Activated CD8-positive, alpha-beta memory T cell treated with anti-CD3 and anti-CD28 coated beads for 36 hours (primary cell): ENCODE data around the gene HDAC11. TPM values are rescaled to one million over a fixed set of nuclear protein-coding genes. Genes with fewer than 3 reads are reported as not detected.

Experiments used
- CTCF ChIA-PET: fragments of 350-600 bp; sonication (Branson Sonifier 250); formaldehyde crosslinking; loops from one replicate; lab custom pipeline; 2021; ENCODE audit warnings: antibody characterized with exemption; lab: Charles Lee
- POLR2A ChIA-PET: fragments of 350-600 bp; sonication (Branson Sonifier 250); formaldehyde crosslinking; loops from one replicate; lab custom pipeline; 2021; ENCODE audit warnings: antibody characterized with exemption; lab: Charles Lee
- total RNA-seq, 2 experiments: library from RNA; stranded (reverse); gene quantifications; one replicate each; pipeline ENCODE4 v1.2.3, GENCODE V29; 2021

Gene HDAC11
- total RNA-seq, 2 experiments from 2014 or later: 2.2 to 3.2 TPM

DNA sequence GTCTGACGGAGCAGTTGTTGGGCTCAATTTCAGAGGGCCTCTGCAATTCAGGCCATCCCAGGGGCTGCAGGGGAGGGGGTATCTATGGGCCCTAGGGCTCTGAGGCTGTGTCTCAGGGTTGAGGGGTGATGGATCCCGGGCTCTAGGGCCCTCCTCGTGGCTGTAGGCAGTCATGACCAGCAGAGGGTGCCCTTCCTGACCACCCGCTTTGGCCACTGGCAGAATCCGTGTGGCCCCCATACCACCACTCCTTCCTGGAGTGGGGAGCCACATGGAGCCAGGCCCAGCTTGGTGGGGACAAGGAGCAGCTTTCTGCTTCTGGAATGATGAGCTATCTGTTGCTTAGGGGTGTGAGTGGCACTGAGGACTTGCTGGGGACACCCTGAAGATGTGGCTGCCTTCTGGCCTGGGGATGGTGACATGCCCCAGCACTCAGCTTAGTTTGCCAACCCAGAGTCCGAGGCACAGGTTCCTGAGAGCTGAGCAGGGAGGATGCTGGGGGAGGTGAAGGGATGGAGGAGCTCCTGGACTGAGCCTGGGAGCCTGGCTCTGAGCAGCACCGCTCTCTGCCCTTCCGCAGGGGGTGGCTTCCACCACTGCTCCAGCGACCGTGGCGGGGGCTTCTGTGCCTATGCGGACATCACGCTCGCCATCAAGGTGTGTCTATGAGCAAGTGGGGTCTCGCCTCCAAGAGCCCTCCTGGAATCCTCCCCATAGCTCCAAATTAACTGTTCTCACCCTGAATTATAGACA, 20.2 kb downstream of the HDAC11 start:
- ChIA-PET CTCF (interaction anchor here (1.0 to 1.4 kb wide), 4 partner anchors 146 to 157 kb away, joined by 3 to 11 read pairs (median 6); no protein-coding TSS in a partner anchor), POLR2A (no interaction called here)

GRCh38 chr3:13501056-13501455, 20.9 kb downstream of the HDAC11 start:
- ChIA-PET CTCF (interaction anchor here (1.0 to 1.4 kb wide), 4 partner anchors 145 to 156 kb away, joined by 3 to 11 read pairs (median 6); no protein-coding TSS in a partner anchor), POLR2A (no interaction called here)

DNA sequence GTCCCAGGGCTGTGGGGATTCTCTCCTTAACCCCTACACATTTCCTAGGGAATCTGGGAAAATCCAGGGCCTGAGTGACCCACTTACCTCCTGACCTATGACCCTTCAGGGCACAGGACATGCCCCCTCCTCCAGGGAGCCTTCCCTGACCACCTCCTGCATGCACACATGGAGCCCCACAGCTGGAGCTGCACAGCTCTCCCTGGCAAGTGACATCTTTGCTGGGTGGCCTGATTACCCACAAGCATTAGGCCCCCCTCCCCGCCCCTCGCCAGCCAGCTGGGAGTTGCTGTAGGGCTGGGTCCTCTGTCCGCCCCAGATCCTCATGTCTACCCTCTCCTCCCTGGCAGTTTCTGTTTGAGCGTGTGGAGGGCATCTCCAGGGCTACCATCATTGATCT, 21.4 kb downstream of the HDAC11 start:
- POLR2A ChIA-PET: no interaction called here
- CTCF ChIA-PET: interaction anchor here (1.3 kb wide), 1 partner anchor 145 kb away, joined by 4 read pairs; no protein-coding TSS in a partner anchor

DNA sequence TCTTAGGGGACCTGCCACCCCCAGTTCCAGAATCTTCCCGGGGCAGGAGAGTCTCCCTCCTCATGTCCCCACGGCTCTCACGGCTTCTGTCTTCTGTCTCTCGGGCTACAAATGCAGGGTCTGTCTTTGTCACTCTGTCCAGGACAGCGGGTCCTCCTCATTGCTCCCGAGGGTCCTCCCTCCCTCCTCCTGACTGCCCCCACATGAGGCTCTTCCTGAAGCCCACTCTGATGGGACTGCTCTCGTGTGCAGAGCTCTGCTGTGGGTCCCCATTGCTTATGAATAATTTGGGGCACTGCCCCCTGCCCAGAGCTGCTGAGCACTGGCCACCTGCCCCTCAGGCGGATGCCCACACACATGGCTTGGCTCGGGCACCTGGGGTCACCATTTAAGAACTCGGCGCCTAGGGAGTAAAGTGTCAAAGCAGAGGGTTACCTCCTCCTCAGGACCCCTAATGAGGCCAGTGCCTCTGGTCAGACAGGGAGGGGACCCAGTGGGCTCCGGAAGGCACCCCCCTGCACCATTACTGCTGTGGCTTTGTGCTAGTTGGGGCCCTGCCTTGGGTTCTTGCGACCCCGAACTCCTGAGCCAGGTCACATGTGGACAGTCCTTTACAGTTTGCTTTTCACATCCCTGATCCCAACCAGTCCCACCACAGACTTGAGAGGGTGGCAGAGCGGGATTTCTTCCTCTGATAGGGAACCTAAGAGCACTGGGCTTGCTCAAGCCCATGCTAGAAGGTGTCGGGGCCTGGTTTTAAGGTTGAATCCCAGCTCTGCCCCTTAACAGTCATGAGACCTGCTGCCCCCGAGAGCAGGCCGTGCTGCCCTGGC, 22.1 kb downstream of the HDAC11 start:
- CTCF ChIA-PET: no interaction called here
- POLR2A ChIA-PET: no interaction called here

GRCh38 chr3:13502791-13503060, 22.6 kb downstream of the HDAC11 start:
- ChIA-PET POLR2A (no interaction called here), CTCF (no interaction called here)

DNA sequence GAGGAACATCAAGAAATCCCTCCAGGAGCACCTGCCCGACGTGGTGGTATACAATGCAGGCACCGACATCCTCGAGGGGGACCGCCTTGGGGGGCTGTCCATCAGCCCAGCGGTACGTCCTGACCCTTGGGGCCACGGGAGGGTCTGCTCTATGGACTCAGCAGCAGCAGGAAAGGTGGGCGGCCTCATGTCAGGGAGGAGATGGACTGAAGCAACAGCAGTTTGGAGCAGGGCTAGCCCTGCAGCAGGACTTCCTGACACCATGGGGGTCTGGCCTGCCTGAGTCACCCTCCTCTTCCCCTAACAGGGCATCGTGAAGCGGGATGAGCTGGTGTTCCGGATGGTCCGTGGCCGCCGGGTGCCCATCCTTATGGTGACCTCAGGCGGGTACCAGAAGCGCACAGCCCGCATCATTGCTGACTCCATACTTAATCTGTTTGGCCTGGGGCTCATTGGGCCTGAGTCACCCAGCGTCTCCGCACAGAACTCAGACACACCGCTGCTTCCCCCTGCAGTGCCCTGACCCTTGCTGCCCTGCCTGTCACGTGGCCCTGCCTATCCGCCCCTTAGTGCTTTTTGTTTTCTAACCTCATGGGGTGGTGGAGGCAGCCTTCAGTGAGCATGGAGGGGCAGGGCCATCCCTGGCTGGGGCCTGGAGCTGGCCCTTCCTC, 24.2 kb downstream of the HDAC11 start:
- POLR2A ChIA-PET: no interaction called here
- CTCF ChIA-PET: interaction anchor here (1.1 kb wide), 1 partner anchor 149 kb away, joined by 3 read pairs; no protein-coding TSS in a partner anchor

DNA sequence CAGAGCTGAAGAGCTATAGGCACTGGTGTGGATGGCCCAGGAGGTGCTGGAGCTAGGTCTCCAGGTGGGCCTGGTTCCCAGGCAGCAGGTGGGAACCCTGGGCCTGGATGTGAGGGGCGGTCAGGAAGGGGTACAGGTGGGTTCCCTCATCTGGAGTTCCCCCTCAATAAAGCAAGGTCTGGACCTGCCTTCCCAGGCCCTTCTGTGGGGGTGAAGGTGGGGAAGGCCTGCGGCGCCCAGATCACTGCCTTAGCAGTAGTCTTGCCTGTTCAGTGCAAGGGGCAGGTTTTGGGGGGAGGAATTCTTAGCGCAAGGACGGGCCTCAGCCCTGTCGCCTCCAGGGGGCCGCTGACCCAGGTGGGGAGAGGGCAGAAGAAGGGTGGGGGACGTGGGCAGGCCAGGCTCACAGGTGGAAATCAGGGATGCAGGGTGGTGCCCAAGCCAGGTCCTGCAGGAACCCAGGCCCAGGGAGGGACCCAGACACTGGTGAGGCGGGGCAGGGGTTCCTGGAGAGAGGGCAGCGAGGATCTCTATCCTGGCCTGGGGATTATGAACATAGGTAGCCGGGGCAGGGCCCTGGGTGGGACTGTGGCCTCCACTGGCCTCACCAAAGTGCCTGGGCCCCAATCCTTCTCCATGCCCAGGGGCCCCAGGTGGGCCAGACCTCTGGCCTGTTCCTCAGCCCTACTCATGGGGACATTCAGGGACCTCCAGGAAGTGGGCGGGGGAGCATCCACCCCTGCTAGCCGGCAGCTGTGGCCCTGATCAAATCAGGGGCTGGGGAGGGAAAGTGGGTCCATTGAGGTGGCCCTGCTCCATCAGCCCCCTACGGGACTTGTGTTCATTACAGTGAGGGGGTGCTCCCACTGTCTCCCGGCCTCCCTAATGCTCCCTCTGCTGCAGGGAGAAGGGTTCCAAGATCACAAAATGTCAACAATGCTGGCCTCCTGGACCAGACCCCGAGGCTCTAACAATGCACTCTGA, 25.3 kb downstream of the HDAC11 start:
- POLR2A ChIA-PET: no interaction called here
- CTCF ChIA-PET: interaction anchor here (1.1 kb wide), 1 partner anchor 9 kb away, joined by 4 read pairs; no protein-coding TSS in a partner anchor

DNA sequence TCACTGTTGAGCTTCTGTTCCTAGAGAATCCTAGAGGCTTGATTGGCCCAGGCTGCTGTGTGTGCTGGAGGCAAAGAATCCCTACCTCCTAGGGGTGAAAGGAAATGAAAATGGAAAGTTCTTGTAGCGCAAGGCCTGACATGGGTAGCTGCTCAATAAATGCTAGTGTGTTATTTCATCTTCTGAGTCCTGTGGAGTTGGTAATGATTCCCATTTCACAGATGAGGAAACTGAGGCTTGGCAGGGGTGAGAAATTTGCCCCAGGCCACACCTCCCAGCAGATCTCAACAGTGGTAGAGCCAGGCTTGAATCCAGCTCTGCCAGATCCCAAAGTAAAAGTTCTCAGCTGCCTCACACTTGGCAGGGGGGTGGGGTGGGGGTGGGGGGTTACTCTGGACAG, 26.1 kb downstream of the HDAC11 start:
- POLR2A ChIA-PET: no interaction called here
- CTCF ChIA-PET: interaction anchor here (1.1 kb wide), 1 partner anchor 10 kb away, joined by 4 read pairs; no protein-coding TSS in a partner anchor

- CTCF ChIA-PET: interaction anchor here (1.1 kb wide), 1 partner anchor 11 kb away, joined by 4 read pairs; no protein-coding TSS in a partner anchor
- POLR2A ChIA-PET: no interaction called here
Measured at GRCh38 chr3:13506680-13507079, 26.6 kb downstream of the HDAC11 start.

GRCh38 chr3:13507247-13507569, 27.1 kb downstream of the HDAC11 start:
- CTCF ChIA-PET: no interaction called here

GRCh38 chr3:13507570-13508339, 27.6 kb downstream of the HDAC11 start:
- ChIA-PET POLR2A (no interaction called here), CTCF (no interaction called here)

More at GRCh38 chr3:13507247-13507569, 27.1 kb downstream of the HDAC11 start:
- POLR2A ChIA-PET: no interaction called here

DNA sequence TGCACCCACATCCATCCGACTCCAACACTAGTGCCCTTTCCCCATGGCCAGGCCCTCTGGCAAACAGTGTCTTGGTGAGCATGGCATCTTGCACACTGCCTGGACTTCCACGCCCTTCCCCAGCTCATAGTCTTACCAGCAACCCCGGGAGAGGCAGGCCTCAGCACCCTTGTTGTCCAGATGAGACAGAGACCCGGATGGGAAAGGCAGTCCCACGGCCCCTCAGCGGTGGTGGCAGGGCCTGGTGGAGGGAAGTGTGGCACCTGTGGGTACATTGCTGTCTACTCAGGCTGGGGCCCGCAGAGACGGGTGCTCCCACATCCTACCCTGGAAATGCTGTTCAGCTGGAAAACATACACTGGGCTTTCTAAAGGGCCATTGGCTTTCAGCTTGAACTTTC, 28.4 kb downstream of the HDAC11 start:
- ChIA-PET CTCF (no interaction called here), POLR2A (no interaction called here)

- ChIA-PET POLR2A (no interaction called here), CTCF (no interaction called here)
Measured at GRCh38 chr3:13509059-13509815, 29.1 kb downstream of the HDAC11 start.

- POLR2A ChIA-PET: no interaction called here
- CTCF ChIA-PET: no interaction called here
Measured at GRCh38 chr3:13509816-13510192, 29.7 kb downstream of the HDAC11 start.

- CTCF ChIA-PET: no interaction called here
- POLR2A ChIA-PET: no interaction called here
Measured at GRCh38 chr3:13512451-13512850, 32.3 kb downstream of the HDAC11 start.

- CTCF ChIA-PET: interaction anchor here (1.4 kb wide), 1 partner anchor 17 kb away, joined by 4 read pairs; no protein-coding TSS in a partner anchor
- POLR2A ChIA-PET: no interaction called here
Measured at GRCh38 chr3:13513051-13513912, 33.2 kb downstream of the HDAC11 start.
